Gastrocnemius medialis (tissue), 4 donors: Measurements from ENCODE around the gene LPO.

ENCODE experiments used
- POLR2A ChIP-seq, 2 donors: fragments of 450-650 bp; IDR thresholded peaks; one replicate each; pipeline ENCODE4 v1.6.1; 2017; ENCODE audit warnings: antibody characterized with exemption in 2 of 2, mild to moderate bottlenecking in 2 of 2, moderate library complexity in 2 of 2
- TF ChIP-seq, protein P1 (sequence below), 5 experiments: fragments of 450-650 bp in 3 of 5; fragments of 200-600 bp in 2 of 5; sonication (generic) in 2 of 5; IDR thresholded peaks in 4 of 5; conservative IDR thresholded peaks in 1 of 5; 1 replicate in 4 of 5; 2 replicates in 1 of 5; pipeline ENCODE4 v1.5.1; 2016 to 2019; ENCODE audit warnings: antibody characterized with exemption in 5 of 5, mild to moderate bottlenecking in 3 of 5, moderate library complexity in 3 of 5

DNA sequence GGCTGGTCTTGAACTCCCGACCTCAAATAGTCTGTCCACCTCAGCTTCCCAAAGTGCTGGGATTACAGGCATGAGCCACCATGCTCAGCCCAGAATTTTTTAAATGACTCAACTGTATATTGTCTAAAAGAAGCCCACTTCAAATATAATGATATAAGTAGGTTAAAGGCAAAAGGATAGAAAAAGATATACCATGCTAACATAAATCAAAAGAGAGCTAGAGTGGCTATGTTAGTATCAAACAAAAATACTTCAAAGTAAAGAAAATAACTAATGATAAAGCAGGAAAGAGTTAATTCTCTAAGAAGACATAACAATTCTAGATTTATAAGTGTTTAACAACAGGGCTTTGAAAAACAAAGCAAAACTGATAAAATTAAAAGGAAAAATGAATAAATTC, 55.6 kb downstream of the LPO start:
- TF ChIP-seq, protein P1, sequence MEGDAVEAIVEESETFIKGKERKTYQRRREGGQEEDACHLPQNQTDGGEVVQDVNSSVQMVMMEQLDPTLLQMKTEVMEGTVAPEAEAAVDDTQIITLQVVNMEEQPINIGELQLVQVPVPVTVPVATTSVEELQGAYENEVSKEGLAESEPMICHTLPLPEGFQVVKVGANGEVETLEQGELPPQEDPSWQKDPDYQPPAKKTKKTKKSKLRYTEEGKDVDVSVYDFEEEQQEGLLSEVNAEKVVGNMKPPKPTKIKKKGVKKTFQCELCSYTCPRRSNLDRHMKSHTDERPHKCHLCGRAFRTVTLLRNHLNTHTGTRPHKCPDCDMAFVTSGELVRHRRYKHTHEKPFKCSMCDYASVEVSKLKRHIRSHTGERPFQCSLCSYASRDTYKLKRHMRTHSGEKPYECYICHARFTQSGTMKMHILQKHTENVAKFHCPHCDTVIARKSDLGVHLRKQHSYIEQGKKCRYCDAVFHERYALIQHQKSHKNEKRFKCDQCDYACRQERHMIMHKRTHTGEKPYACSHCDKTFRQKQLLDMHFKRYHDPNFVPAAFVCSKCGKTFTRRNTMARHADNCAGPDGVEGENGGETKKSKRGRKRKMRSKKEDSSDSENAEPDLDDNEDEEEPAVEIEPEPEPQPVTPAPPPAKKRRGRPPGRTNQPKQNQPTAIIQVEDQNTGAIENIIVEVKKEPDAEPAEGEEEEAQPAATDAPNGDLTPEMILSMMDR (IDR thresholded peaks at IDR 0.05 in 4 of 5, conservative IDR thresholded peaks at IDR 0.05 in 1 of 5), result no peak
- TF ChIP-seq POLR2A (IDR thresholded peaks at IDR 0.05), result no peak
